NCI-H1417 treated with DMSO at 0.1 percent for 48 hours (cell line): Measurements from ENCODE around the gene KIAA1191.

Experiments used
- DNase-seq: peaks from one replicate; lab custom pipeline; 2025; lab: John Stamatoyannopoulos, UW

The KIAA1191 gene

GRCh38 chr5:176365351-176366231 lies 4.0 kb upstream of the KIAA1191 start, which contains the start of gene ARL10:
Gene ARL10 (plus strand): TSS chr5:176365487. CDS start chr5:176365564, 77 bp downstream.
- no peak for DNase-seq

- no peak for DNase-seq
These were observed 3.3 kb upstream of the KIAA1191 start for GRCh38 chr5:176364765-176365350.

GRCh38 chr5:176362233-176362490 lies 598 bp upstream of the KIAA1191 start:
- no peak for DNase-seq

- no peak for DNase-seq
These were observed 599 bp downstream of the KIAA1191 start for GRCh38 chr5:176360894-176361436.

GRCh38 chr5:176359658-176360057 lies 1.9 kb downstream of the KIAA1191 start:
- no peak for DNase-seq

- DNase-seq, result no peak
These were observed 5.4 kb downstream of the KIAA1191 start for GRCh38 chr5:176356179-176356566.

GRCh38 chr5:176355400-176356178 lies 6.0 kb downstream of the KIAA1191 start:
- no peak for DNase-seq

GRCh38 chr5:176353533-176353932 lies 8.0 kb downstream of the KIAA1191 start:
- DNase-seq, result no peak

GRCh38 chr5:176352116-176352878 lies 9.3 kb downstream of the KIAA1191 start:
- DNase-seq, result no peak

- DNase-seq, result no peak
These were observed 11.1 kb downstream of the KIAA1191 start for GRCh38 chr5:176350416-176350815.

GRCh38 chr5:176342766-176343458 lies 18.7 kb downstream of the KIAA1191 start:
- DNase-seq, result no peak

- DNase-seq, result no peak
These were observed 19.4 kb downstream of the KIAA1191 start for GRCh38 chr5:176342158-176342483.

- no peak for DNase-seq
These were observed 20.0 kb downstream of the KIAA1191 start for GRCh38 chr5:176341325-176342157.

GRCh38 chr5:176339304-176339703 lies 22.3 kb downstream of the KIAA1191 start:
- DNase-seq, result no peak

GRCh38 chr5:176337913-176338312 lies 23.7 kb downstream of the KIAA1191 start:
- no peak for DNase-seq

- no peak for DNase-seq
These were observed 27.4 kb downstream of the KIAA1191 start for GRCh38 chr5:176334031-176334770.

GRCh38 chr5:176320577-176320976 lies 41.0 kb downstream of the KIAA1191 start:
- DNase-seq, result no peak

- DNase-seq, result no peak
These were observed 41.6 kb downstream of the KIAA1191 start for GRCh38 chr5:176319827-176320554.
